ENCODE results near the gene KCNC1.

Gene KCNC1

DNA sequence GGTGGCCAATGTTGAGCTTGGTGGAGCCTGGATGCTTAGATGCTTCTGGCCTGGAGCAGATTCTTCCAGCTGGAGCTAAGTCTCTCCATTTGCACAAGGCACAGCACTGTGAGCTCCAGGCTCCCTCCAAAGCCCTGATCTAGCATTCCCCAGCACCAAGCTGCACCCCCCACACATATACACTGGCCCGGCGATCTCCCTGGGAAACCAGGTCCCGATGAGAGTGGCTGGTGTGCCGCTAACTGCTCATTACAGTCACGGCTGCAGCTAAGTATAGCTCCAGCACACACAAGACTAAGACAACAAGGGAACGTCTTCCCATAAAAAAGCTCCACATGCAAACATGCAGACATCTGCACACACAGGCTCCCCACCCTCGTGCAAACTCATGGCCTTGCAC is 17.6 kb downstream of the KCNC1 start:
- no peak for DNase-seq (ENCODE audit: low read depth in 2 of 3, low spot score in 2 of 3)

DNA sequence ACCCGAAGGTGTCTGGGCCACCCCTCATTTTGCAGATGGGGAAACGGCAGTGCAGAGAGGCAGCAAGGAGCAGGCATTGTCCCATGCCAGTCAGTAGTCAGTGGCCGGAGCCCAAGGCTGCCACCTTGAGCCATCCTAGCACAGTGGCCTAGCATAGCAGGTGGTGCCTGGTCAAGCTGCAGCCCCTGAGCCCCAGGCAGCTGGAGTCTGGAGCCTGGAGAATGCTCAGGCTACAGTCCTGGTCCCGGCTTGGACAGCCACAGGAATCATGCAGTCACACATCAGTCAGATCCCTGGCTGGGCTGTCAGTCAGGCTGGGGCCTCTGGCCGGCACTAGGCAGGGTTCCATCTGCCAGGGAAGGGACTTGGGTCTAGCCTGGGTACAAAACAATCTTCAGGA is 18.6 kb downstream of the KCNC1 start:
- no peak for DNase-seq (ENCODE audit: low read depth in 2 of 3, low spot score in 2 of 3)

DNA sequence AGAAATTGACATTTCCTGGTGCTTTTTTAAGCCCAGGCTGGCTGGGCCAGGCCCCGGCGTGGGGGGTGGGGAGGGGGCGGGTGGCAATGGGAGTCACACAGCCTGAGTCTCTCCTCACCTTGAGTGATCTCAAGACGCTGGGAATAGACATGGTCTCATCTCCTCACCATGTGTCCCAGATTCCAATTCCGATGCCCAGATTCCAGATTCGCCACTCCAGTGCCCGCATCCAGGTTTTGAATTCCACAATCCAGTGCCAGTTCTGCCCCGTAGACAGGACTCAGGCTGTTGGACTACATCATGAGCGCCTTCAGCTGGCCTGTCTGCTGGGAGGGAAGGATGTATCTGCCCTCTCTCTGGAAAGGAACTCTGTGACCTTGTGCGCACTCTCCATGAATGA is 19.1 kb downstream of the KCNC1 start:
- no peak for DNase-seq (ENCODE audit: low read depth in 2 of 3, low spot score in 2 of 3)

DNA sequence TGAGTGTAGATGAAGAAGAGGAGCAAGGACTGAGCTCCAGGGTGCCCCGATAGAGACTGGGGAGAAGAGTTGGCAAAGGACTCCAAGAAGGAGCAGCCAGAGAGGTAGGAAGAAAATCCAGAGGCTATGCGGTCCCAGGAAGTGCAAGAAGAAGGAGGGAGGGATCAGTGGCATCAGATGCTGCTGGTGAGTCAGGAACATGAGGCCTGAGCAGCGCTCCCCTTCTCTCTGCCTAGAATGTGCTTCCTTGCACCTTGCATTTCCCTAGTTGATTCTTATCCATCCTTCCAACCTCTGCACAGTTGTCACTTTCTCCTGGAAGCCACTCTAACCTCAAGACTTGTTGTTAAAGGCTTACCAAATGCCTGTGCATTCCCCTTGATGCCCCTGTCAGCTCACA is 21.3 kb downstream of the KCNC1 start:
- DNase-seq (ENCODE audit: low read depth in 2 of 3, low spot score in 2 of 3), result no peak

DNA sequence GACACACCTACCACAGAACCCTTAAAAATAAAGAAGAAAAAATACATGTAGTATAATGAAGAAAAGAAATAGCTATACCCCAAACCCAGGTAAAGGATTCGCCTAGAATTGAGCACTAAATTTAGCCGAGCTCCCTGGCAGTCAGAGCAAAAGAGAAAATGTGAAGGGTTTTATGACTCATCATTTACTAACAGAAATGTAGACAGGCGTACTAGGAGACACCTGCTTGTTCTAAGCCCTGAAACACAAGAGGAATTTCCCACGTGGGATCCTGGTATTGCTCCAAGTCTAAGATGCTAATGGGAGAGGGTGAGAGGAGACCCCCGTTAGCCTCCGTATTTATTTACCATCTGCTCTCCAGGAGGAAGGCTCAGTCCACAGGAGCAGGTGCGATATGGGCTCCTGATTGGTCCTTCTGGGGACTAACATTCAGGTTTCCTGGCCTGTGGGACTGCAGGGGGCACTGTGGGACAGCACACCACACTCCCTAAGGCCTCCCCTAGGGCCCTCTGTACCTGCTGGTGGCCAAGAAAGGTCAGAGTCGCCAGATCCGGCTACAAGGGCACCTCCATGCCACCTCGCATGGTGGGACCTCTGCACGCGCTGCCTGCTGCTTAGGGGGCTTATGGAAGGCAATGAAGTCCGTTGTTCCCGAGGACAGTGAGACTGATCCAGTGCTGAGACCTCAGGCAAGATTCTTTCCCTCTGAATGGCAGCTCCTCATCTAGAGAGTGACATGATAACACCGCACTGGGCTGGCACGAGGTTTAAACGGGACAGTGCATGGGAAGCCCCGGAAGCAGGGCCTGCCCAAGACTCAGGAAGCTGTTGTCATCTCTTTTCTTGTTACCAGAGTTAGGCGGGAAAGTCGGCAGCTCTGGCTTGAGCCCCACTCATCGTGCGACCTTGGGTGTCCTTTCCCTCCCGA is 25.8 kb downstream of the KCNC1 start:
- peak in 1 of 3 experiments; percentile 6 for DNase-seq (ENCODE audit: low read depth in 2 of 3, low spot score in 2 of 3)

DNA sequence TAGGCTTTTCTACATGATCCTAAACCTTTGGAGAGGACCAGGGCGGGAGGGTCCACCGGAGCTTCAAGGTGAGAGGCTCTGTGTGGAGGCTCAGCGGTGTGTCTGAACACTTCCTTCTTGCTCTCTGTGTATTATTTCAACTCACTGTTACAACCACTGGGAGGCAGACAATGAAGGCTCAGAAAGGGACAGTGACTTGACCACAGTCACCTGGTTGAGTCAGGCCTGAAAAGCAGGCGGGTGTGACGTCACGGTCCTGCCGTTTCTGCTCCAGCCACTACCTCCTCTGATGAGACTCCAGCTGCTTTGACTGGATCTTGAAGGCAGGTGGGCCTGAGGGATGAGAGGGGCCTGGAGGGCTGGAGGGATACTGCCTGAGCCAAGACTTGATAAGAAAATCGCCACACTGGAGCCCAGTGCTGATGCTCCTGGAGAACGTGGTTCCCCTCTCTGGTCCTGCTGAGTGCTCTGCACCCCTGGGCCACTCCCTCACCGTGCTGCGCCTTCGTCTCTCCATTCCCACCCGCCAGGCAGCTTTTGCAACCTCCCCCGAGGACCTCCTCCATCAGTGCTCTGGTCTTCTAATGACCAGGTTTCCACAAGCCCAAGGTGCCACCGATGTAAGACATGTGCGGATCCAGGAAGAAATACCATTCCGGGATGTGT is 27.9 kb downstream of the KCNC1 start:
- no peak for DNase-seq (ENCODE audit: low read depth in 2 of 3, low spot score in 2 of 3)

DNA sequence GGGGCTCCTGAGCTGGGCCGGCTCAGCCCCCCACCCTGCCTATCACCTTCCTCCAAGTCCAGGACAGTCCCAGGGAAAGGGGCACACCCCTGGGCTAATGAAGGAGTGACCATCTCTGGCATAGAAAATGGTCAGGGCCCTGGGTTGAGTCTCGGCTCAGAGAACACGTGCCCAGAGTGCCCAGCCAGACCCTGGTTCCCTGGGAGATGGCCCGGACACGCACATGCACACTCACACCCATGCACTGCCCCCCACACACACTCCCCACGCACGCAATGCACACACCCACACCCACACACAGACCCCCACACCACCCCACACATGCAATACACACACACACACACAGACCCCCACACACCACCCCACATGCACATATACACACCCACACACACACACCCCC is 28.7 kb downstream of the KCNC1 start:
- no peak for DNase-seq (ENCODE audit: low read depth in 2 of 3, low spot score in 2 of 3)

DNA sequence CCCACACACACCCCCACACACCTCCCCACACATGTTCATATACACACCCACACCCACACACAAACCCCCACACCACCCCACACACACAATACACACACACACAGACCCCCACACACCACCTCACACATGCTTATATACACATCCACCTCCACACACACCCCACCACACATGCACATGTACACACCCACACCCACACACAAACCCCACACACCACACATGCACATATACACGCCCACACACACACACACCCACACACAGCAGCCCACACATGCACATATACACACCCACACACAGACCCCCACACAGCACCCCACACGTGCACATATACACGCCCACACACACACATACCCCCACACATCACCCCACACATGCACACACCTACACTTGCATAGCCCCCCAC is 29.1 kb downstream of the KCNC1 start:
- no peak for DNase-seq (ENCODE audit: low read depth in 2 of 3, low spot score in 2 of 3)

DNA sequence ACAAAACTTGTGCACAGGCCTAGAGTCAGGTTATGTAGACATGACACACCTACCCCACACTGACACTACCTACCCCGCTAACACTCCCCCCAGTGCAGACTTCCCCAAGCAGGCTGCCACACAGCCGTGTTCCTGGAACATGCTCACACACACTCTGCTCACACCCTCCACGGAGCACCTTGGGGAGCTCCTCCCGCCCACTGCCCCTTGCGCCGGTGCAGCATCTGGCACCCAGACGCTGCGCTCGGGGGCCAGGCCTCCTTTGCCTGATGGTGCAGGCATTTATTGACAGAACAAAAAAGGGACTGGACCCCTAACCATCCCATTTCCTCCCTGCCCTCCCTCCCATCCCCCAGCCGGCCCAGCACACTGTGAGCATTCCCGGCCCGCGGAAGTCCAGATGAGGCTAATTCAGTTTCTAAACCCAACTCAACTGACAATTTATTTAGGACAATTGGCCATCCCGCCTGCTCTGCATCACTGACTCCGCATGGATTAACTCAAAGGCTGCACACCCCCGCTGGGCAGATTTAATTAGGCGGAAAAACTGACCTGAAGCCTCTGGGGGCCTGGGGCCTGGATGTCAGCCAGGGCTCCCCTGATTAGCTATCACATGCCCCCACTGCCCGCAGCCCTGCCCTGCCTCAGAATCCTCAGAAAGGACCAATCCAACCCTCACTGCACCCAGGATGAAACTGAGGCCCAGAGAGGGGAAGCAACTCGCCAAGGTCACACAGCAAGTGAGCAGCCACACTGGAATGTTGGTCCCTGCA is 30.1 kb downstream of the KCNC1 start:
- DNase-seq (ENCODE audit: low read depth in 2 of 3, low spot score in 2 of 3), result no peak

DNA sequence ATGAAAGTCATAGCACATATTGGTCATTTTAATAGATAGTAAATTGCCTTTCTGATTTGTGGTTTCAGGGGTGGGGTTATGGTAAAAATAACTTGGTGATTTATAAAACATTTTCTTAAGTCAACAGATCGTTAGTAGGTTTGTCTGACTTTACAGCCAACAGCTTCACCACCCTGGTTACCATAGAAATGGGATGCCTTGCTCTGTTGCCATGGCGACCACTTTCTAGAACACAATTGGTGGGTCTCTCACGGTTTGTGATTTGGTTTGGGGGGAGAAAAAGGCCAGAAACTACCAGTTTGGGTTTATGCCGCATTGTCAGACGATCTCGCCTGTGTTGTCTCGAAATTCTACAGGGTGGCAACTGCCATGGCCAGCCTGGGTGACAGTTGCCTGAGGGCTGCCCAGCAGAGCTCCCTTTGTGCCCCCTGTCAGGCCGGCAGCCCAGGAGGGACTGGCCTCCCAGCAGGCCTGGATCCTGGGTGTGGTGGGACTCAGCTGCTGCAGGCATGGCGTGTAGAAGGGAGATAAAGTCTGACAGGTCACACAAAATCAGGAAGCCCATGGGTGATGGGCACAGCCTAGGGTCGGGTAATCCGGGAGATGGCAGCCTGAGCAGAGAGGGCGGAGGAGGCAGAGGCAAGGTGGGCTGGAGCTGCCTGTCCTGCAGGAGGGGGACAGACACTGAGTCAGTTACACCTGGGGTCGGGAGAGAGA is 30.9 kb downstream of the KCNC1 start:
- DNase-seq (ENCODE audit: low read depth in 2 of 3, low spot score in 2 of 3), result no peak

DNA sequence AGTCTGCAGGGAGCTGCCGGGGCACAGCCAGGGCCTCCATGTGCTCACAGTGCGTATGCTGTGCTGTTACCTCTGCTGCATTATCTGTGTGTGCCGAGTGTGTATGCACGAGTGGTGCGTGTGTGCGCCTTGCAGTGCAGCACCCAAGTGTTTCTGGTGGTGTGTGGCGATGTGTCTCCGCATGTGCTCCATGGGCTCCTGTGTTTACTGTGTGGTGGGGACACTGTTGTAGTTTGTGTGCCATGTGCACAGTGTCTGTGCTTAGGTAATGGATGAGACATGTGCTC is 31.4 kb downstream of the KCNC1 start:
- DNase-seq (ENCODE audit: low read depth in 2 of 3, low spot score in 2 of 3), result no peak

DNA sequence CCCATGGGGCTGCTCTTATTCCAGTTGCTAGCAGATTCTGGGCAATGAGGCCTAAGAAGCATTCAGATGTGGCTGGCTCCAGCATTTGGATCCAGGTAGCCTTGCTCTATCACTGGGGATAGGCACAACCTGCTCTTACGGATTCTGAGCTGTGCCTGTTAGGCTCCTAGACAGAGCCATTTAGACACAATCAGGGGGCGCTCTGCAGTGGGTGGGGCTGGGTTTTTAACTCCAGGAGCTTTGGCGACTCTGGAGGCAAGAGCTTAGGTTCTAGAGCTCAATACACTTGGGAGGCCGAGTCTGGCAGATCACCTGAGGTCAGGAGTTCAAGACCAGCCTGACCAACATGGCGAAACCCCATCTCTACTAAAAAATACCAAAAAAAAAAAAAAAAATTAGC is 32.0 kb downstream of the KCNC1 start:
- no peak for DNase-seq (ENCODE audit: low read depth in 2 of 3, low spot score in 2 of 3)

DNA sequence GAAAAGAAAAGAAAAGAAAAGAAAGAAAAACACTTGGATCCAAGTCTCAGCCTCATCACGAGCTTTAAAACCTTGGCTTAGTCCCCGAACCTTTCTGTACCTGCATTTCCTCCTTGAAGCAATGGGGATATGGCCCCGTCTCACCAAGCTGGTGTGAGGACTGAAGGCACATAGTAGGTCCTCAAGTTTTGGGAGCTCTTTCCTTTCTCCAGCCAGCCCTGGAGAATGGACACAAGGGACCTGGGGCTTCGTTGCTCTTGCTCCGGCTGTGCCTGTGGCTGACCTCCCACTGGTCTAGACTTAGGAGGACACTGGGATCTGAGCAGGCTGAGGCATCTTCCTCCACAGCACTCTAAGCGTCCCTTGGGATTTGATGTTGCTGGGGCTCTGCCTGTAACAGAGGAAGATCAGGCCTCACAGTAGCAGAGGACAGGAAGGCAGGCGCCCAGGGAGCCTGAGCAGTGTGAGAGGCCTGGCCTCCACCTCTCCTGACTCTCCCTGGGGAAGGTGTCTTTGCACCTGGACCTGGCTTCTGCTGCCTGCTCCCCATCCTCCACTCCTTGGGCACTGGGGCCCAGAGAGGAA is 32.8 kb downstream of the KCNC1 start:
- no peak for DNase-seq (ENCODE audit: low read depth in 2 of 3, low spot score in 2 of 3)

DNA sequence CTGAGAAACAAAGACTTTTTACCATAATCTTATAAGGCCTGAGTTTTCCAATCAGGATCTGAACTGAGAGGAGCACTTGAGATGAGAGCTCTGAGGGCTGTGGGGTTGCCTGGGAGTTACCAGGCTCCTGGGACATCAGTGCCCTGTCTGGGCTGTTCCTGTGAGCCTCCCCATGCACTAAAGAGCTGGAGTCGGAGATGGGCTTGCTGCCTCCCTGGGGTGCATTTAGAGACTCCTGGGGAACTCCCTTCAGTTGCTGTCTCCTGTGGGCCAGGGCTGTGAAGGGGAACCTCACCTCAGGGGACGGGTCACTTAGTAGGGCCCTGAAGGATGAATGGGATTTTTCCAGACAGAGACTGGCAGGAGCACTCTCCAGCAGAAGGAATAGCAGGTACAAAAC is 33.3 kb downstream of the KCNC1 start:
- no peak for DNase-seq (ENCODE audit: low read depth in 2 of 3, low spot score in 2 of 3)

DNA sequence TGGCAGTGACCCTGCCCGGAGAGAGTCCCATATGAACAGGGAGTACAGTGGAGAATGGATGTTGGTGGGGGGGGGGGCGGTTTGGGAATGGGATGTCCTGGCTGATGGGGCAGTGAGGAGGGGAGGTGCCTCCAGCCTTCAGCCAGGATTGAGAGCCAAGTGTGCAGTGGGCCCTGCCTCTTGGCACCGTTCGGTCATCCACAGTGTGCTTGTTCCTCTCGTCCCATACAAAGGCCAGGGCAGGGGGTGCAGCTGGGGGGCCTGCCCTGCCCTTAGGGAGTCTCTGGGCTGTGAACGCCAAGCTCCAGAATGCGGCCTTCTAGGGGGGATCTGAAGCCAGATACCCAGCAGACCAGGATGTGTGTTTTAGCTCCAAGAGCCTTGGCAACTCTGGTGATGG is 34.0 kb downstream of the KCNC1 start:
- no peak for DNase-seq (ENCODE audit: low read depth in 2 of 3, low spot score in 2 of 3)

DNA sequence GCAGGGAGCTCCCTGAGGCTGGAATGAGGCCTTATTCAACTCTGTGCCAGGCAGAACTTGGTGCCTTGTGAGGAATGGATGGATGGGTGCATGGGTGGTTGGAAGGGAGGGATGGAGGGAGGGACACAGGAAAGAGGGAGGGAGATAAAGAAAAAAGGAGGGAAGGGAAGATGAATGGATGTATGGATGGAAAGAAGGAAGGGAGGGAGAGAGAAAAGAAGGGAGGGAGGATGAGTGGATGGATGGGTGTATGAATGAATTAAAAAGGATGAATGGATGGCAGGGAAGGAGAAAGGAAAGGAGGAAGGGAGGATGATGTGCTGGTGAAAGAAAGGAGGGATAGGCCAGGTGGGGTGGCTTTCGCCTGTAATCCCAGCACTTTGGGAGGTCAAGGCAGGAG is 34.6 kb downstream of the KCNC1 start:
- DNase-seq (ENCODE audit: low read depth in 2 of 3, low spot score in 2 of 3), result no peak

DNA sequence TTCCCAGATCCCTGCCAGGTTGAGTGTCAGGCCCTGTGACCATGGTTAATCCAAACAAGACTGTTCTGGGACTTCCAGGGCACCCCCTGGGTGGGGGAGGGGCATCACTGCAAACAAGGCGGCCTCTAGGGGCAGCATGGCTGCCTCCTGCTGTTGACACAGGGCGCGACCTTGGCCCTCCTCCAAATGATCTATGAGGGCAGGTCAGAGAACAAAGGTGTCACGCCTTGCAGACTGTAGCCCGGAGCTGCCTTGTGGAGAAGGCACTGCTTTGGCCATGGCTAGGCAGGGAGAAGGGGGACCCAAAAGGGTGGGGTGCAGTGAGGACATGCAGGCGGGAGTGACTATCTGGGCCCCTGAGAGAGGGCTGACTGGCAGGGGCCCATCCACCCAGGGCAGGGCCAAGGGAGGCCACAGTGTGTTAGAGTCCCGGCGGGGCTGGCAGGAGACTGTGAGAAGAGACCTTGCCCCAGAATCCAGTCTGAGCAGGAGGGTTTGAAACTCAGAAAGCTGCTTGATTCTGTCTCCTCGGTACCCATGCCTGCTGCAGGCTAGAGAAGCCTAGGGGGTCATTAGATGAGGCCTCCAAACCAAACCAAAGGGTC is 35.6 kb downstream of the KCNC1 start:
- DNase-seq (ENCODE audit: low read depth in 2 of 3, low spot score in 2 of 3), result no peak

DNA sequence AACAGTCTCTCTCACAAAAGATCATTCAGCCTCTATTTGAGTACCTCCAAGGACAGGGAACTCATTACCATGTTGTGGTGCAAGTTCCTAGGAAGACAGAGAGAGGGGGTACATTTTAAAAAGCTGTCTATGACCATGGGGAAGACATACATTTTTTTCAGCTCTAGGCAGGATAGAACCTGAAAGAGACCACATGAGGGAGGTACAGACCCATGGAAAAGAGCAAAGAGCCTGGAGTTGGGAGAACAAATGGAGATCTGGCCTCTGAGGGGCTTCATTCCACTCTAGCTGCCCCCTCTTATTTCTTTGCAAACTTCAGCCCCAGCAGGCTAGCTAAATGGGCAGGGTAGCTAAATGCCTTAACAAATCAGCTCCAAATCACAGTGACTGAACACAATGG is 36.3 kb downstream of the KCNC1 start:
- DNase-seq (ENCODE audit: low read depth in 2 of 3, low spot score in 2 of 3), result no peak

DNA sequence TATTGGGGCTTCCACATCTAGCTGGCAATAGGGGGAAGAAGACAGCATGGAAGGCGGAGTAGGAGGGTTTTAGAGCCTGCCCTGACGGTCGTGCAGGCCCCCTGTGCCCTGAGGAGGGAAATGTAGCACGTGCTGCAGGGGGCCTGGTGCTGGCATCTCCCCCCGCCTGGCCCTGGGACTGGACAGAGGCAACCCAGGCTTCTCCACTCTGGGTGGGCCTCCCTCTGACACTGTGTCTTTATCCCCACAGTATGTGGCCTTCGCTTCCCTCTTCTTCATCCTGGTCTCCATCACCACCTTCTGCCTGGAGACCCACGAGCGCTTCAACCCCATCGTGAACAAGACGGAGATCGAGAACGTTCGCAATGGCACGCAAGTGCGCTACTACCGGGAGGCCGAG is 36.8 kb downstream of the KCNC1 start:
- DNase-seq (ENCODE audit: low read depth in 2 of 3, low spot score in 2 of 3), result no peak

DNA sequence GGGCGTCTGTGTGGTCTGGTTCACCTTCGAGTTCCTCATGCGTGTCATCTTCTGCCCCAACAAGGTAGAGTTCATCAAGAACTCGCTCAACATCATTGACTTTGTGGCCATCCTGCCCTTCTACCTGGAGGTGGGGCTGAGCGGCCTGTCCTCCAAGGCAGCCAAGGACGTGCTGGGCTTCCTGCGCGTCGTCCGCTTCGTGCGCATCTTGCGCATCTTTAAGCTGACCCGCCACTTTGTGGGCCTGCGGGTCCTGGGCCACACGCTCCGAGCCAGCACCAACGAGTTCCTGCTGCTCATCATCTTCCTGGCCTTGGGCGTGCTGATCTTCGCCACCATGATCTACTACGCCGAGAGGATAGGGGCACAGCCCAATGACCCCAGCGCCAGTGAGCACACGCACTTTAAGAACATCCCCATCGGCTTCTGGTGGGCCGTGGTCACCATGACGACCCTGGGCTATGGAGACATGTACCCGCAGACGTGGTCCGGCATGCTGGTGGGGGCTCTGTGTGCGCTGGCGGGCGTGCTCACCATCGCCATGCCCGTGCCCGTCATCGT is 37.3 kb downstream of the KCNC1 start:
- no peak for DNase-seq (ENCODE audit: low read depth in 2 of 3, low spot score in 2 of 3)
